Stimulated activated effector memory CD8-positive, alpha-beta T cell treated with anti-CD3 and anti-CD28 coated beads, Interleukin-12 subunit alpha, Interleukin-12 subunit beta, amount 100 ng/mL, for 72 hours (primary cell): ENCODE measurements around the gene CUL5.

Experiments used
- ATAC-seq: fragments of 150-1000 bp; cut with Tn5 transposase; 2 replicates; pipeline ENCODE4 v1.10.0; 2021
- DNase-seq, 2 donors: peaks; one replicate each; pipeline ENCODE4 v3.0.0; 2021 to 2022; ENCODE audit warnings: low spot score in 2 of 2
- H3K27ac Mint-ChIP-seq: one replicate; pipeline ENCODE4 v1.8.0; 2022; ENCODE audit warnings: mild to moderate bottlenecking, mixed read lengths
- H3K36me3 Mint-ChIP-seq: one replicate; pipeline ENCODE4 v1.8.0; 2022; ENCODE audit warnings: mild to moderate bottlenecking, mixed read lengths
- H3K4me1 Mint-ChIP-seq: one replicate; pipeline ENCODE4 v1.8.0; 2022; ENCODE audit warnings: mixed read lengths
- H3K4me3 Mint-ChIP-seq: one replicate; pipeline ENCODE4 v1.8.0; 2022; ENCODE audit warnings: mild to moderate bottlenecking, mixed read lengths
- H3K9me3 Mint-ChIP-seq: one replicate; pipeline ENCODE4 v1.8.0; 2022; ENCODE audit warnings: mixed read lengths

Gene CUL5

GRCh38 chr11:108008656-108009496 is at the start of gene CUL5:
TSS of gene CUL5 (plus strand) at chr11:108008898. CDS start at chr11:108009349, 451 bp downstream.
- peak within 1 kb of the TSS; percentile 96 for H3K4me3 Mint-ChIP-seq

DNA sequence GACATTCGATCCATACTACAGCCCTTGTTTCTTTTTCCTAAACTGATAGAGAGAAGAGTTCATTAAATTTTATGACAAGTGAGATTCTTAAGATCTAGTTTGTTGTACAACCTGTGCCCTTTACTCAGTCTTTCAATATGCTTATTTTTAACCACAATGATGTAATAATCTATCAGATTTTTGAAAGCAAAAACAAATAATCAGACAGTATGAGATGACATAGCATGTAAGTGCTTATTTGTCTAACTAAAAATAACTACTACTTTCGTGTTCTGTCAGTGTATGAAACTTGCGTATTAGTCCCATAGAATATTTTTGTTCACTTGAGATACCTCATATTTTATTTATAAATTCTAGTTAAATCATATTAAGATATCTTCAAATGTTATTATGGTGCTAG is 47.2 kb upstream of the CUL5 start:
- no peak for DNase-seq
- no peaks in the 10 kb centered on the region for H3K36me3 Mint-ChIP-seq
- no peak overlapping the region for H3K4me3 Mint-ChIP-seq
- H3K9me3 Mint-ChIP-seq = no peaks in the 10 kb centered on the region
- H3K27ac Mint-ChIP-seq = no peak overlapping the region
- no peak for ATAC-seq
- H3K4me1 Mint-ChIP-seq = no peaks in the 10 kb centered on the region

More at GRCh38 chr11:108008656-108009496, at the start of gene CUL5:
- ATAC-seq (peak; percentile 92), DNase-seq (peak; percentile 90 to 94)
- Mint-ChIP-seq H3K4me1 (peaks cover 21% of the 10 kb centered on the region), H3K36me3 (peaks cover 11% of the 10 kb centered on the region), H3K9me3 (no peaks in the 10 kb centered on the region), H3K27ac (peak within 1 kb of the TSS; percentile 99)

- DNase-seq = no peak
- no peaks in the 10 kb centered on the region for H3K9me3 Mint-ChIP-seq
- no peak overlapping the region for H3K27ac Mint-ChIP-seq
- no peaks in the 10 kb centered on the region for H3K4me1 Mint-ChIP-seq
- H3K4me3 Mint-ChIP-seq = no peak overlapping the region
- ATAC-seq = no peak
- no peaks in the 10 kb centered on the region for H3K36me3 Mint-ChIP-seq
These were observed 46.5 kb upstream of the CUL5 start for GRCh38 chr11:107962181-107962580.

DNA sequence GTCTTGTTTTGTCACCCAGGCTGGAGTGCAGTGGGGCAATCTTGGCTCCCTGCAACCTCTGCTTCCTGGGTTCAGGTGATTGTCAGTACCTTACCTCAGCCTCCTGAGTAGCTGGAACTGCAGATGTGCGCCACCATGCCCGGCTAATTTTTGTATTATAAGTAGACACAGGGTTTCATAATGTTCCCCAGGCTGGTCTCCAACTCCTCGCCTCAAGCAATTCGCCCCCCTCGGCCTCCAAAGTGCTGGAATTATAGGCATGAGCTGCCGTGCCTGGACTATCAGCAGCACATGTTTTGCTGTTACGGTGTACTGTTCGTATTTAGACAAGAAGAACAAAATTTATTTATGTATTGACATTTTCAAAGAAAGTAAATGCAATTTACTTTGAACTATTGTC is 45.6 kb upstream of the CUL5 start:
- ATAC-seq = no peak
- H3K9me3 Mint-ChIP-seq = no peaks in the 10 kb centered on the region
- no peak overlapping the region for H3K27ac Mint-ChIP-seq
- no peaks in the 10 kb centered on the region for H3K4me1 Mint-ChIP-seq
- H3K36me3 Mint-ChIP-seq = no peaks in the 10 kb centered on the region
- no peak for DNase-seq
- no peak overlapping the region for H3K4me3 Mint-ChIP-seq

GRCh38 chr11:107969219-107969618 is 39.5 kb upstream of the CUL5 start:
- no peak for ATAC-seq
- H3K36me3 Mint-ChIP-seq = no peaks in the 10 kb centered on the region
- DNase-seq = no peak
- H3K9me3 Mint-ChIP-seq = no peaks in the 10 kb centered on the region
- H3K27ac Mint-ChIP-seq = no peak overlapping the region
- H3K4me3 Mint-ChIP-seq = no peak overlapping the region
- no peaks in the 10 kb centered on the region for H3K4me1 Mint-ChIP-seq

GRCh38 chr11:107970049-107970448 is 38.6 kb upstream of the CUL5 start:
- Mint-ChIP-seq H3K9me3 (no peaks in the 10 kb centered on the region), H3K27ac (no peak overlapping the region), H3K4me3 (no peak overlapping the region), H3K36me3 (no peaks in the 10 kb centered on the region), H3K4me1 (no peaks in the 10 kb centered on the region)
- no peak for ATAC-seq
- no peak for DNase-seq

GRCh38 chr11:107973641-107974040 is 35.1 kb upstream of the CUL5 start:
- Mint-ChIP-seq H3K4me3 (no peak overlapping the region), H3K4me1 (no peaks in the 10 kb centered on the region), H3K9me3 (no peaks in the 10 kb centered on the region), H3K36me3 (no peaks in the 10 kb centered on the region), H3K27ac (no peak overlapping the region)
- ATAC-seq (no peak), DNase-seq (no peak)

GRCh38 chr11:107988397-107989158 is 20.1 kb upstream of the CUL5 start:
- H3K36me3 Mint-ChIP-seq = no peaks in the 10 kb centered on the region
- H3K4me1 Mint-ChIP-seq = no peaks in the 10 kb centered on the region
- H3K4me3 Mint-ChIP-seq = no peak overlapping the region
- DNase-seq = no peak
- no peak for ATAC-seq
- H3K9me3 Mint-ChIP-seq = no peaks in the 10 kb centered on the region
- H3K27ac Mint-ChIP-seq = no peak overlapping the region

DNA sequence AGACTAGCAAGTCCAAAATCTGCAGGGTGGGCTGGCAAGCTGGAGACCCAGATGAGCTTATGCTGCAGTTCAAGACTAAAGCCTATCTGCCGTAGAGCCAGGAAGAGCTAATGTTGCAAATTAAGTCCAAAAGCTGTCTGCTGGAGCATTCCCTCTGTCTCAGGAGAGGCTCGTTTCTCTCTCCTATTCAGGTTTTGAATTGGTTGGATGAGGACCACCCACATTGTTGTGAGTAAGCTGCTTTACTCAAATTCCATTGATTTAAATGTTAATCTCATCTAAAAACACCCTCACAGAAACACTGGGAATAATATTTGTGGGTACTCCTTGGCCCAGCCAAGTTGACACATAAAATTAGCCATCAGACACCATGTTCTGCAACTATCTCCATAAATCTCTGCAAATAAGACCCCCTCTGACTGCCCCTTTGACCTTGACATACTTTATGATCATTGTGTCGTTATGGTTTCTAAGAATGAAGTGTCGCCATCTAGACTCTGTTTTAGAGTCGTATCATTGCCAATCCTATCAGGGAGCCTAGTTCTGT is 16.8 kb upstream of the CUL5 start:
- H3K4me1 Mint-ChIP-seq = no peaks in the 10 kb centered on the region
- H3K36me3 Mint-ChIP-seq = no peaks in the 10 kb centered on the region
- DNase-seq = no peak
- H3K27ac Mint-ChIP-seq = no peak overlapping the region
- H3K4me3 Mint-ChIP-seq = no peak overlapping the region
- H3K9me3 Mint-ChIP-seq = no peaks in the 10 kb centered on the region
- no peak for ATAC-seq

- Mint-ChIP-seq H3K4me1 (peaks cover 6% of the 10 kb centered on the region), H3K27ac (no peak overlapping the region), H3K4me3 (no peak overlapping the region), H3K9me3 (no peaks in the 10 kb centered on the region), H3K36me3 (no peaks in the 10 kb centered on the region)
- no peak for DNase-seq
- no peak for ATAC-seq
These were observed 12.5 kb upstream of the CUL5 start for GRCh38 chr11:107996006-107996776.

GRCh38 chr11:107998761-107999160 is 9.9 kb upstream of the CUL5 start:
- DNase-seq = no peak

GRCh38 chr11:107999759-108000455 is 8.8 kb upstream of the CUL5 start:
- no peak overlapping the region for H3K27ac Mint-ChIP-seq
- H3K4me1 Mint-ChIP-seq = peaks cover 6% of the 10 kb centered on the region
- DNase-seq (no peak), ATAC-seq (peak; percentile 75)
- no peaks in the 10 kb centered on the region for H3K36me3 Mint-ChIP-seq
- H3K4me3 Mint-ChIP-seq = no peak overlapping the region
- H3K9me3 Mint-ChIP-seq = no peaks in the 10 kb centered on the region

More at GRCh38 chr11:107998761-107999160, 9.9 kb upstream of the CUL5 start:
- H3K9me3 Mint-ChIP-seq = no peaks in the 10 kb centered on the region
- no peak overlapping the region for H3K27ac Mint-ChIP-seq
- H3K4me1 Mint-ChIP-seq = peaks cover 6% of the 10 kb centered on the region
- no peaks in the 10 kb centered on the region for H3K36me3 Mint-ChIP-seq
- no peak for ATAC-seq
- H3K4me3 Mint-ChIP-seq = no peak overlapping the region

GRCh38 chr11:108002476-108002875 is 6.2 kb upstream of the CUL5 start:
- no peak overlapping the region for H3K4me3 Mint-ChIP-seq

GRCh38 chr11:108003623-108004022 is 5.1 kb upstream of the CUL5 start:
- ATAC-seq (no peak), DNase-seq (no peak)
- Mint-ChIP-seq H3K4me3 (no peak overlapping the region), H3K9me3 (no peaks in the 10 kb centered on the region), H3K36me3 (peaks cover 2% of the 10 kb centered on the region), H3K27ac (no peak overlapping the region), H3K4me1 (peaks cover 10% of the 10 kb centered on the region)

More at GRCh38 chr11:108002476-108002875, 6.2 kb upstream of the CUL5 start:
- H3K36me3 Mint-ChIP-seq = no peaks in the 10 kb centered on the region
- H3K9me3 Mint-ChIP-seq = no peaks in the 10 kb centered on the region
- no peak overlapping the region for H3K27ac Mint-ChIP-seq
- ATAC-seq = peak; percentile 32
- no peak for DNase-seq
- H3K4me1 Mint-ChIP-seq = peaks cover 6% of the 10 kb centered on the region
